ENCODE measurements around the gene DHRS12.

Gene DHRS12

GRCh38 chr13:51763486-51763885, 40.5 kb downstream of the DHRS12 start:
- no peak for DNase-seq

- DNase-seq = peak in 2 of 58 donors; percentile 24 to 46
Measured at GRCh38 chr13:51761643-51762350, 42.2 kb downstream of the DHRS12 start.

- peak in 57 of 58 donors; percentile 14 to 89 (median 70) for DNase-seq
Measured at GRCh38 chr13:51760592-51760991, 43.4 kb downstream of the DHRS12 start.

- DNase-seq = no peak
Measured at GRCh38 chr13:51759240-51759639, 44.7 kb downstream of the DHRS12 start.

- no peak for DNase-seq
Measured at GRCh38 chr13:51758691-51759090, 45.3 kb downstream of the DHRS12 start.

- DNase-seq = no peak
Measured at GRCh38 chr13:51756651-51757050, 47.3 kb downstream of the DHRS12 start.

GRCh38 chr13:51747438-51748434, 56.2 kb downstream of the DHRS12 start:
- DNase-seq = no peak

- no peak for DNase-seq
Measured at GRCh38 chr13:51746802-51747201, 57.2 kb downstream of the DHRS12 start.

GRCh38 chr13:51745243-51745642, 58.7 kb downstream of the DHRS12 start:
- no peak for DNase-seq

GRCh38 chr13:51742611-51743010, 61.4 kb downstream of the DHRS12 start:
- DNase-seq = no peak

- no peak for DNase-seq
Measured at GRCh38 chr13:51742031-51742430, 61.9 kb downstream of the DHRS12 start.

GRCh38 chr13:51740698-51741097, 63.3 kb downstream of the DHRS12 start:
- DNase-seq = no peak

GRCh38 chr13:51739027-51739764, 64.8 kb downstream of the DHRS12 start:
- no peak for DNase-seq

GRCh38 chr13:51738226-51738905, 65.6 kb downstream of the DHRS12 start:
- no peak for DNase-seq

GRCh38 chr13:51737609-51738008, 66.4 kb downstream of the DHRS12 start:
- DNase-seq = no peak

GRCh38 chr13:51734786-51735185, 69.2 kb downstream of the DHRS12 start:
- no peak for DNase-seq

- DNase-seq = peak in 1 of 58 donors; percentile 11
Measured at GRCh38 chr13:51733374-51734298, 70.3 kb downstream of the DHRS12 start.

GRCh38 chr13:51731759-51732158, 72.2 kb downstream of the DHRS12 start:
- no peak for DNase-seq

GRCh38 chr13:51730927-51731326, 73.0 kb downstream of the DHRS12 start:
- DNase-seq = no peak
